GM21619 (cell line): Measurements from ENCODE around the gene PARD6G.

Experiments used
- ATAC-seq: cut with Tn5 transposase; IDR thresholded peaks from one replicate; pipeline ENCODE4 v1.9.1; 2021; ENCODE audit not compliant: unreplicated experiment

Gene PARD6G

GRCh38 chr18:80192653-80193385 is 54.5 kb downstream of the PARD6G start:
- no peak for ATAC-seq

DNA sequence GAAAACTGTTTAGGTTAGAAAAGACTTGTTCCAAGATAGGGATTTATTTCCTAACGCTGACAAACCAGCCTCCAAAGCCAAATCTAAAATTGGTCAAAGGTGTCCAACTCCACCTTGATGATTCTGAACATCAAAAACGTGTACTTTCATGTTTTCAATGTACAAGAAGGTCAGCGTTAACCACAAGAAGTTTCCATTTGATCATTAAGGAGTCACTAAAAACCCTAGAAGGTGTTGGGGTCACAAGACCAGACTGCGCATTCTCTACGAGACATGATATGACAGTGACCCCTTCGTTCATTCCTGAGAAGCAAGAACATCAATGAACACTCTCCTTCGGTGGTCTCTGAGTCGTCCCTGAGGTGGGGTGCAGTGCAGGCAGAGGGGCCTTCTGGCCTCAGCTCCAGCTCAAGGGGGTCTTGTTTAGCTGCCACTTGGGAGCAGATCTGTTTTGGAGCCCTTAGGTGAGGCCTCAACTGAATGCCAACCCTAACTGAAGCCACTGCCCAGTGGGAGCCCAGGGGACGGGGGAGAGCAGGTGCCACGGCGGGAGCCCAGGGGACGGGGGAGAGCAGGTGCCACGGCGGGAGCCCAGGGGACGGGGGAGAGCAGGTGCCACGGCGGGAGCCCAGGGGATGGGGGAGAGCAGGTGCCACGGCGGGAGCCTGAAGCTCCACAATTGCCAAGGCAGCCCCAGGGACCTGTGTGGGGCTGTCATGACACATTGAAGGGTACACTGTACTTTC is 55.2 kb downstream of the PARD6G start:
- ATAC-seq, result no peak

DNA sequence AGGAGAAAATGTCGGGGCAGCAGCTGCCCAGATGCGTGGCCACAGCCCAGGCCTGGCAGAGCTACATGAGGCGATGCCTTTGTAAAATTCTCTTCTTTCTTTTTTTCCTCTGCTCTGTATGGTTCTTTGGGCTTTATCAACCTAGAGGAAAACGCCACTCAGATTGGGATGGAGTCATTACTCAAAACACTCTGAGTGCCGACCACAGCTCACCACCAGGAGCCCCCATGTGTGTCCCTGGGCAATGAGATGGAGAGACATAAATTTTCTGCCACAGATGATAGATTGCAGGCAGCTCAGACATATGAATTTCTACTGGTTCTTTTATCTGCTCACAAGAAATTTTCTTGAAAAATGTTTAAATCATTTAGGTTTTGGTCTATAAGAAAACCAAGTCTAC is 56.0 kb downstream of the PARD6G start:
- ATAC-seq, result no peak

- no peak for ATAC-seq
Measured at GRCh38 chr18:80190311-80190710, 57.0 kb downstream of the PARD6G start.

- ATAC-seq, result no peak
Measured at GRCh38 chr18:80189531-80189865, 57.8 kb downstream of the PARD6G start.

- ATAC-seq, result no peak
Measured at GRCh38 chr18:80188643-80189530, 58.4 kb downstream of the PARD6G start.

GRCh38 chr18:80187956-80188642 is 59.2 kb downstream of the PARD6G start:
- ATAC-seq, result no peak

- no peak for ATAC-seq
Measured at GRCh38 chr18:80185545-80185944, 61.8 kb downstream of the PARD6G start.

DNA sequence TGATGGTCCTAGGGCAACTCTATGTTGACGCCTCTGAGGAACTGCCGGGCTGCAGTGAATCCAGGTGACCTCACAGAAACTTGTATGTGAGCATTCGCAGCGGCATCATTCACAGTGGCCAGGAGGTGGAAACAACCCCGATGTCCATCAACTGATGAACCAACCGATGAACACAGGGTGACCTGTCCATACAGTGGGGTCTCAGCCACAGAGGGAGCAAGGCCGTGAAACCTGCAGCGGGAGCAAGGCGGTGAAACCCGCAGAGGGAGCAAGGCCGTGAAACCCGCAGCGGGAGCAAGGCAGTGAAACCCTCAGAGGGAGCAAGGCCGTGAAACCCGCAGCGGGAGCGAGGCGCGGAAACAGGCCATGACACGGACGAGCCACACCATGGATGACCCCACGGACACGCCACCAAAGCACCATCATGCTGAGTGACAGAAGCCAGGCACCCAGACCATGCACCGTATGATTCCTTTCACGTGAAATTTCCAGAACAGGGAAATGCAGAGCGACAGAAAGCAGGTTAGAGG is 63.0 kb downstream of the PARD6G start:
- ATAC-seq, result no peak

DNA sequence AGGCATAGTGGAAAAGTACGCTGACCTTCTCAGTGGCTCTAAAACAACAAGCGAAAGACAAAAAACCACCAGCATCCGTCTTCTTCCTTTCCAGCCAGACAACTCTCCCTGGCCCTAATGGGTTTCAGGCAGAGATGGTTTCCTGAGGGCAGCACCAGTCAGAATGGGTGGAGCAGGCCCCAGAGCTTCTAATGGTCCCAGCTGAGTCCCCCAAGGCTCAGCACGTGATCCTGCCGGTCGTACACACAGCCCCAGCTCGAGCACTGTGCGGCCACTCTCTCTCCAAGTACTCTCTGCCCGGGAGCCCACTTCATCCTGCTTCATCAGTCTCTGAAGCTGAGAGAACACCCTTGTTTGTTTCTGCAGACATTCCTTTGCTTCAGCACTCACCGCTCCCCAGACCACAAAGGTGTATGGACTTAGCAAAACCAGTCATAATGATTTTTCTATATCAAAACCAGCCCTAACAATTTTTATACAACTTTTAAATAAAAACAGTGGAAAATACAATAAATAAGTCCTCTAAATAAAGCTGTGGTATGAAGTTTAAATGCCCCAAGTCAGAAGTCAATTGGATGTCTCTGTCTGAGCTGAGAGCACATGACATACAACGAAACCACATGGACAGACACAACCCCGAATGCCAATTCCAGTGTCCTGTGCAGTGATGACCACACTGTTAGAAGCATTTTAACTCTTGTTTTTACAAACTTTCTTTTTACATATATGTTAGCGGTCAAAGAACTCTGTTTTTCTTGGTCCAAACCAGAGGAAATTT is 63.9 kb downstream of the PARD6G start:
- ATAC-seq, result no peak

GRCh38 chr18:80182855-80183254 is 64.5 kb downstream of the PARD6G start:
- no peak for ATAC-seq

DNA sequence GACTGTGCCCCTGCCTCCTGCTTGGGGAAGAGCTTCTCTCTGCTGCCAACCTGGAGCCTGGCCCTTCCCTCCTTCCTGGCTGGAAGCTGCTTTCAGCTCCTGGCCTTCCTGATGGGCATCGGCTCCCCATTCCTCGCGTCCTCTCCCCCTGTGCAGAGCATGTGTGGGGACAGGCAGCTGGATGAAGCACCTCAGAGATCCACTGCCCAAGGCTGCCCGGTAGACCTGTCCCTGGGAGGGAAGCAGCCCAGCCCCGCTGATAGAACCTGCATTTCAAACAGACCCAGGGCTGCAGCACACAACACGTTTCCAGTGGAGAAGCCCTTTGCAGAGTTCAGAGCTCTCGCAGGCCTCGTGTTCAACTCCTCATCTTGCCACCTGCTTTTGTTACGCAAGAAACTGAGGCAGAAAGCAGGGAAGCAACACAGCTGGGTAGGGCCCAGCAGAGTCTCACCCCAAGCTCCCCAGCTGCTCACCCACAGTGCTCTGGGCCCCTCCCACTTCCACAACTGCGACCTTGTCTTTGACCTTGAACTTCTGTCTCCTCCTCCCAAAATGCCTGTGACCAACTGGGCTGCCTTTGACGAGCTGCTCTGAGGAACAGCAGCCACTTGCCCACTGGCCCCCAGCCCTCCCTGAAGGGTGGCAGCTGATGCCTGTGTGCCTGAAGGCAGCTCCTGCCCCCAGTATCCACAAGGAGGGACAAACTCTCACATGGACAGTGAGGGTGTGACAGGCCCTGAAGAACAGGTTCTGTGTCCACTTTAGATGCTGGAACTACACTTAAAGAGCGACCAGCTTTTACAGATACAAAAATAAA is 65.5 kb downstream of the PARD6G start:
- no peak for ATAC-seq

DNA sequence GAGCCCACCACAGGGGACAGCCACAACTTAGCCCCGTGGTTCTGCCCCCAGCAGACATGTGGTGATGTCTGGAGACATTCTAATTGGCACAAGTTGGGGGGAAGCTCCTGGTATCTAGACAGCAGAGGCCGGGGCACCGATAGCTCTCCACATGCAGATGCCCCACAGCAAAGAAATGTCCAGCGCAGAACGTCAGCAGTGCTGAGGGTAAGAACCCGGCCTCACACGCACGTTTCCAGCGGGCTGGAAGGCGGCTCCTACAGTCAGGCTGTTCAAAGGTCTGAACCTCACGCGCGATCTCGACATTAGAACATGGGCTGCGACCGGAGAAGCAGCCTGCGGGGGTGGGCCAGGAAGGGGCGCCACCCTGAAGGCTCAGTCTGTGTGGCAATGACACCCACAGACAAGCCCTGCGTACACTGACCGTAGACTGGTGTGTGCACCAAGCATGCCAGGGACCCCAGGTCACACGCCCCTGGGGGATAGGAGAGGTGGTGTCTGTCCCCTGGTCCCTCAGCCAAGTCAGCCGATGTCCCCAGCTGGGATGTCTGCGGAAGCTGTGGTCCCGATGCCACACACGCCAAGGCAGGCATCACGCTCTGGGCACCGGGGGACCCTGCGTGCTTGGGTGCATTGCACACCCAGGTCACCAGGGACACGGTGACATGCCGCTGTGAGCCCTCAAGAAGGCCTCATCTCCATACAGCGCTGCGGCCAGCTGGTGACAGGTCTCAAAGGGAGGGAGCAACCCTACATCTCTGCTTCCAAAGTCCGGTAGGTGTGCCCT is 66.3 kb downstream of the PARD6G start:
- ATAC-seq, result no peak

DNA sequence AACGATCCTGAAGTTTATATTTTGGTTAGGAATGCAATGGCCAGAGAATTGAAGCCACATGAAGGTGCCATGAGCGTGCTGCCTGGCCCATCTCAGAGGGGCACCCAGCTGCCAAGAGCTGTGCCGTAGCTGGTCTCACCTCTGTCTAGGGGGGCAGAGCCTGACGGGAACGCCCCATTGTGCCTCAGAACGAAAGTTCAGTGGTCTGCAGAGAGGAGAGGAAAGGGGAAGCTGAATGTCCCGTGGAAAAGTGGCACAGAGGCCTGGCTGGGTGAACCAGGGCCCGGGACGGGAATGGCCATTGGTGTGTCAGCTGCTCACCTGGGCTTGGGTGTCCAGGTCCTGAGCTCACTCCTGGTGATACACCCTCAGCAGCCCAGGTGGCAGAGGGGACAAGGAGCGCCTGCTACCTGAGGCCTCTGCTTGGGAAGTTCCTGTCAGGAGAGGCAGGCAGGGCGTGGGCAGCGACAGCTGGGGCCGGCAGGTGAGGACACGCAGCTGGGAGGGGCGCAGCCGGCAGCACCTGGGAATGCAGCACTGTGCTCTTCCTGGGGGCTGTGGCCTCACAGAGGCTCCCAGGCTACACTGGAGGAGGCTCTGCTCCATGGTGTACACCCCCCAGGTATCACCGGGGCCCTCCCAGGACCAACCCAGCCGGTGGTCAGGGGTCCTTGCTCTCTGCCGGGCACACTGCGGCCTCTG is 67.3 kb downstream of the PARD6G start:
- ATAC-seq, result peak; percentile 69

DNA sequence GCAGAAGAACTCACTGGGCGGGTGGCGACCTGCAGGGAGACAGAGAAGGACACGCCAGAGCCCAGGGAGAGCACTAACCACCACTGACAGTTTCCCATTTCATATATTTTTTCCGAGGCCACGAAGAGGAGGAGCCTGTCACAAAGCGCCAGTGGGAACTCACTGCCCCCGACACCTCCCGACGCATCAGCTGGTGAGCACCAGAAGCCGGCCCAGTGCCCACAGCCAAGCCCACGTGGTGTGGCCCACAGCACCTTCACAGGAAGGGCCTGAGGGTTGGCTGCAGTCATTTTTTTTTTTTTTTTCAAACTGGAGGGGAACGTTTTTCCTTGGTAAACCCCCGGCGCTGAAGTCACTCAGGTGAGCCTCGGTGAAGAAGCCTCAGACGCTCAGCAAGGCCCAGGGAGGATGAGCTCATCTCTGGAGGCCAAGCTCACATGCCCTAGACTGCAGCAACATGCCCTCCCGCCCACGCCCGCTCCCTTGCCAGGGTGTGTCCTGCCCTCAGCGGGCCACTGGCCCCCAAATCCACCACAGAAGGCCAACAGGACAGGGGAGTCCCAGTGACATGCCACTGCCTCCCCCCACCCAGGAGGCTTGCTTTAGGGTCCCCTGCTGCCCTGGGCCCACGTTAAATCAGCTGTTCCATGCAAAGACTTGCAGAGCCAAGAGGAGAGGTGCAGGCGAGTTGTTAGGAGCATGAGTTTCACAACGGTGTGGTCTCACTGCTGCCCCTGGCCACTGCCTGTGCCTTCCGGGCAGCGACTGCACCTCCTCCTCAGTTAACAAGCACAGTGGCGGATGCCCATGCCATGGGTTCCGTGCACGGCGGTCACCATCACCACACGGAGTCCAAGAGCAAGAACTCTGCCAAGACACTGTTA is 68.1 kb downstream of the PARD6G start:
- ATAC-seq, result no peak

- ATAC-seq, result no peak
Measured at GRCh38 chr18:80177128-80177527, 70.2 kb downstream of the PARD6G start.
